H9 (cell line): ENCODE measurements around the gene OGFOD1. TPM values are rescaled to one million over a fixed set of nuclear protein-coding genes. Genes with fewer than 3 reads are reported as not detected.

Source experiments
- DNase-seq: peaks from one replicate; pipeline ENCODE4 v3.0.0-alpha.2; 2017
- H2AFZ ChIP-seq: one replicate; pipeline ENCODE4 v1.6.1; 2013; ENCODE audit warnings: mild to moderate bottlenecking, low read length, control low read depth, moderate library complexity
- H2AK5ac ChIP-seq: 2 replicates; pipeline ENCODE4 v1.6.1; 2013; ENCODE audit warnings: low read length, control low read depth, mixed read lengths; ENCODE audit not compliant: insufficient read length
- H2BK120ac ChIP-seq: one replicate; pipeline ENCODE4 v1.6.1; 2013; ENCODE audit warnings: low read depth, mild to moderate bottlenecking, low read length, control low read depth, inconsistent platforms; ENCODE audit not compliant: poor library complexity, severe bottlenecking
- H2BK12ac ChIP-seq: 2 replicates; pipeline ENCODE4 v1.6.1; 2013; ENCODE audit warnings: low read length, control low read depth, mixed read lengths, low read depth; ENCODE audit not compliant: insufficient read length
- H2BK15ac ChIP-seq: 2 replicates; pipeline ENCODE4 v1.6.1; 2013; ENCODE audit warnings: low read depth, low read length, control low read depth
- H2BK20ac ChIP-seq: one replicate; pipeline ENCODE4 v1.6.1; 2013; ENCODE audit warnings: low read depth, mild to moderate bottlenecking, low read length, control low read depth, inconsistent platforms; ENCODE audit not compliant: poor library complexity, severe bottlenecking
- H2BK5ac ChIP-seq: 2 replicates; pipeline ENCODE4 v1.6.1; 2013; ENCODE audit warnings: low read length, control low read depth, mixed read lengths; ENCODE audit not compliant: insufficient read length
- H3K14ac ChIP-seq: 2 replicates; pipeline ENCODE4 v1.6.1; 2013; ENCODE audit warnings: low read length, control low read depth; ENCODE audit not compliant: insufficient read depth
- H3K18ac ChIP-seq: 2 replicates; pipeline ENCODE4 v1.6.1; 2013; ENCODE audit warnings: low read depth, mild to moderate bottlenecking, mixed read lengths, low read length, control low read depth; ENCODE audit not compliant: insufficient read length
- H3K23ac ChIP-seq: 2 replicates; pipeline ENCODE4 v1.6.1; 2013; ENCODE audit warnings: low read length, control low read depth, mixed read lengths, low read depth; ENCODE audit not compliant: insufficient read length
- H3K23me2 ChIP-seq: 2 replicates; pipeline ENCODE4 v1.6.1; 2013; ENCODE audit warnings: low read depth, mild to moderate bottlenecking, mixed read lengths, low read length, control low read depth; ENCODE audit not compliant: insufficient read length, poor library complexity, severe bottlenecking
- H3K27ac ChIP-seq: 2 replicates; pipeline ENCODE4 v1.5.1; 2013; ENCODE audit warnings: low read length, control low read depth, mixed read lengths, low read depth; ENCODE audit not compliant: insufficient read length
- H3K27me3 ChIP-seq: 2 replicates; pipeline ENCODE4 v1.6.1; 2013; ENCODE audit warnings: low read length, control low read depth, inconsistent platforms; ENCODE audit not compliant: insufficient read depth
- H3K4ac ChIP-seq: 2 replicates; pipeline ENCODE4 v1.6.1; 2013; ENCODE audit warnings: low read depth, mild to moderate bottlenecking, control low read depth, inconsistent platforms, low read length, moderate library complexity
- H3K4me1 ChIP-seq: 2 replicates; pipeline ENCODE4 v1.6.1; 2013; ENCODE audit warnings: low read length, control low read depth, inconsistent platforms; ENCODE audit not compliant: insufficient read depth
- H3K4me2 ChIP-seq: 2 replicates; pipeline ENCODE4 v1.6.1; 2013; ENCODE audit warnings: low read length, control low read depth, mixed read lengths; ENCODE audit not compliant: insufficient read length, insufficient read depth
- H3K56ac ChIP-seq: 2 replicates; pipeline ENCODE4 v1.6.1; 2013; ENCODE audit warnings: low read depth, mild to moderate bottlenecking, mixed read lengths, low read length, control low read depth; ENCODE audit not compliant: insufficient read length
- H3K79me1 ChIP-seq: 2 replicates; pipeline ENCODE4 v1.6.1; 2013; ENCODE audit warnings: low read depth, mild to moderate bottlenecking, moderate library complexity, low read length, control low read depth, inconsistent platforms; ENCODE audit not compliant: insufficient read depth, poor library complexity, severe bottlenecking
- H3K79me2 ChIP-seq: 2 replicates; pipeline ENCODE4 v1.6.1; 2013; ENCODE audit warnings: low read length, control low read depth, inconsistent platforms; ENCODE audit not compliant: insufficient read depth
- H3K9ac ChIP-seq: 2 replicates; pipeline ENCODE4 v1.6.1; 2013; ENCODE audit warnings: low read length, control low read depth, mixed read lengths; ENCODE audit not compliant: insufficient read length; ENCODE audit errors: extremely low read depth
- H3K9me3 ChIP-seq: one replicate; pipeline ENCODE4 v1.6.1; 2013; ENCODE audit warnings: low read depth, low read length, inconsistent platforms; ENCODE audit not compliant: control insufficient read depth
- H3T11ph ChIP-seq: one replicate; pipeline ENCODE4 v1.6.1; 2013; ENCODE audit warnings: mild to moderate bottlenecking, low read length, control low read depth, inconsistent platforms
- H4K20me1 ChIP-seq: one replicate; pipeline ENCODE4 v1.6.1; 2013; ENCODE audit not compliant: control insufficient read depth, insufficient read length, insufficient read depth
- H4K5ac ChIP-seq: 2 replicates; pipeline ENCODE4 v1.6.1; 2013; ENCODE audit warnings: low read depth, mild to moderate bottlenecking, mixed read lengths, low read length, control low read depth; ENCODE audit not compliant: insufficient read length
- H4K8ac ChIP-seq: replicated peaks from 2 replicates; pipeline ENCODE4 v1.6.1; 2013; ENCODE audit warnings: low read length, control low read depth, mixed read lengths, low read depth; ENCODE audit not compliant: insufficient read length
- H4K91ac ChIP-seq: 2 replicates; pipeline ENCODE4 v1.6.1; 2013; ENCODE audit warnings: low read depth, mild to moderate bottlenecking, moderate library complexity, mixed read lengths, low read length, control low read depth; ENCODE audit not compliant: insufficient read length
- H3K27ac Mint-ChIP-seq, 3 experiments: 2 replicates in 2 of 3; 3 replicates in 1 of 3; pipeline ENCODE4 v1.8.0; 2020 to 2021; ENCODE audit warnings: mixed read lengths in 3 of 3, mild to moderate bottlenecking in 1 of 3, moderate library complexity in 1 of 3
- H3K27me3 Mint-ChIP-seq: 2 replicates; pipeline ENCODE4 v1.8.0; 2021; ENCODE audit warnings: low read depth, mild to moderate bottlenecking, moderate library complexity, mixed read lengths
- H3K36me3 Mint-ChIP-seq, 3 experiments: 2 replicates in 2 of 3; 3 replicates in 1 of 3; pipeline ENCODE4 v1.8.0; 2020 to 2021; ENCODE audit warnings: low read depth in 3 of 3, mixed read lengths in 3 of 3; ENCODE audit not compliant: insufficient read depth in 1 of 3
- H3K4me1 Mint-ChIP-seq, 2 experiments: 2 replicates each; pipeline ENCODE4 v1.8.0; 2020; ENCODE audit warnings: mixed read lengths in 2 of 2
- H3K4me3 Mint-ChIP-seq, 2 experiments: 2 replicates in 1 of 2; 3 replicates in 1 of 2; pipeline ENCODE4 v1.8.0; 2020 to 2021; ENCODE audit warnings: mild to moderate bottlenecking in 2 of 2, mixed read lengths in 2 of 2, moderate library complexity in 1 of 2
- H3K9me3 Mint-ChIP-seq, 2 experiments: 2 replicates in 1 of 2; 3 replicates in 1 of 2; pipeline ENCODE4 v1.8.0; 2020; ENCODE audit warnings: mild to moderate bottlenecking in 2 of 2, mixed read lengths in 2 of 2, moderate library complexity in 1 of 2
- CTCF ChIP-seq: fragments of 200-600 bp; sonication (generic); conservative IDR thresholded peaks from 3 replicates; pipeline ENCODE4 v1.8.0; 2021; ENCODE audit warnings: antibody characterized with exemption, mild to moderate bottlenecking
- WGBS: extraction: QIAGEN DNeasy Blood & Tissue Kit; methylation state at CpG from one replicate; pipeline ENCODE4 v1.1.7; 2013; ENCODE audit warnings: missing lambda C conversion rate, low lambda C conversion rate, mixed read lengths; ENCODE audit not compliant: insufficient read length; ENCODE audit errors: extremely low coverage; 5-methylcytosine and 5-hydroxymethylcytosine counted together
- total RNA-seq: library from RNA; stranded (reverse); gene quantifications from 2 replicates; pipeline ENCODE4 v1.2.1, GENCODE V29; 2021

OGFOD1 gene
- total RNA-seq, 1 experiment from 2014 or later = 66.5 TPM

- no peaks in the 10 kb centered on the region for H4K20me1 ChIP-seq
- no peaks in the 10 kb centered on the region for H3K79me1 ChIP-seq
- TF ChIP-seq CTCF = no peak
- no CpG with 5 or more reads among the region's 65 CpGs for WGBS
- H2BK15ac ChIP-seq = no peak within 1 kb of the TSS
- Mint-ChIP-seq H3K27me3 (peaks cover 3% of the 10 kb centered on the region), H3K36me3 (no peaks in the 10 kb centered on the region), H3K4me1 (peaks cover 7 to 16% of the 10 kb centered on the region in 2 experiments), H3K4me3 (peak within 1 kb of the TSS; percentile 79 to 85), H3K9me3 (no peaks in the 10 kb centered on the region), H3K27ac (peak within 1 kb of the TSS in 2 of 3 experiments; percentile 71 to 74; a peak in 3 of 7 replicates)
- H3K9ac ChIP-seq = peak within 1 kb of the TSS; percentile 47
- no peak within 1 kb of the TSS for H4K5ac ChIP-seq
- no peaks in the 10 kb centered on the region for H3K4me1 ChIP-seq
- no peak within 1 kb of the TSS for H3K23ac ChIP-seq
- H2BK20ac ChIP-seq = no peak within 1 kb of the TSS
- H3K14ac ChIP-seq = 0 out of 2 replicates have a peak within 1 kb of the TSS, but pooled peaks have one; percentile 8
- H2BK120ac ChIP-seq = no peak within 1 kb of the TSS
- H3K27me3 ChIP-seq = no peaks in the 10 kb centered on the region
- H3K9me3 ChIP-seq = no peaks in the 10 kb centered on the region
- H3K4ac ChIP-seq = no peak within 1 kb of the TSS
- peak within 1 kb of the TSS; percentile 67 for H3K4me2 ChIP-seq
- no peak within 1 kb of the TSS for H3K18ac ChIP-seq
- H3K56ac ChIP-seq = no peak within 1 kb of the TSS
- H4K91ac ChIP-seq = no peak within 1 kb of the TSS
- H3K27ac ChIP-seq = no peak within 1 kb of the TSS
- peak within 1 kb of the TSS; percentile 75 for H2AFZ ChIP-seq
- H3K23me2 ChIP-seq = peaks cover 6% of the 10 kb centered on the region
- no peak within 1 kb of the TSS for H2BK5ac ChIP-seq
- DNase-seq = peak; percentile 87
- no peaks in the 10 kb centered on the region for H3K79me2 ChIP-seq
- H2BK12ac ChIP-seq = no peak within 1 kb of the TSS
- H3T11ph ChIP-seq = no peak within 1 kb of the TSS
- H2AK5ac ChIP-seq = no peak within 1 kb of the TSS
- no peak within 1 kb of the TSS for H4K8ac ChIP-seq
These were observed 68.3 kb downstream of the OGFOD1 start, which contains the start of gene BBS2 for GRCh38 chr16:56519459-56520250. BBS2 (minus strand) TSS chr16:56520024; CDS start chr16:56519862, 162 bp downstream.
